GM23338 (cell line): ENCODE results near the gene ZNF385C. TPM values are rescaled to one million over a fixed set of nuclear protein-coding genes. Genes with fewer than 3 reads are reported as not detected.

Experiments
- ATAC-seq: fragments of 200-7000 bp; cut with Tn5 transposase; 3 replicates; pipeline ENCODE4 v1.9.1; 2020
- DNase-seq: peaks from one replicate; pipeline ENCODE4 v3.0.0-alpha.2; 2015; ENCODE audit warnings: low spot score
- H2AFZ ChIP-seq: fragments of 200-600 bp; sonication (generic); 2 replicates; pipeline ENCODE4 v1.8.0; 2016; ENCODE audit warnings: antibody characterized with exemption, mild to moderate bottlenecking, moderate library complexity
- H3F3A ChIP-seq: fragments of 200-600 bp; sonication (generic); replicated peaks from 2 replicates; pipeline ENCODE4 v1.8.0; 2017; ENCODE audit warnings: antibody characterized with exemption, mixed run types, low read depth
- H3K27ac ChIP-seq: fragments of 200-600 bp; sonication (generic); 2 replicates; pipeline ENCODE4 v1.6.1; 2016; ENCODE audit warnings: low read depth
- H3K27me3 ChIP-seq: fragments of 200-600 bp; sonication (generic); 2 replicates; pipeline ENCODE4 v1.8.0; 2016; ENCODE audit warnings: mild to moderate bottlenecking, mixed run types, moderate library complexity; ENCODE audit not compliant: insufficient read depth
- H3K36me3 ChIP-seq: fragments of 200-600 bp; sonication (generic); 2 replicates; pipeline ENCODE4 v1.8.0; 2016; ENCODE audit warnings: mild to moderate bottlenecking; ENCODE audit not compliant: insufficient read depth
- H3K4me1 ChIP-seq: fragments of 200-600 bp; sonication (generic); 2 replicates; pipeline ENCODE4 v1.8.0; 2016; ENCODE audit warnings: mild to moderate bottlenecking, moderate library complexity; ENCODE audit not compliant: insufficient read depth
- H3K4me2 ChIP-seq: fragments of 200-600 bp; sonication (generic); 2 replicates; pipeline ENCODE4 v1.7.1; 2017; ENCODE audit warnings: mixed run types
- H3K4me3 ChIP-seq: fragments of 200-600 bp; sonication (generic); 2 replicates; pipeline ENCODE4 v1.6.1; 2016; ENCODE audit warnings: mixed run types
- H3K79me2 ChIP-seq: fragments of 200-600 bp; sonication (generic); replicated peaks from 2 replicates; pipeline ENCODE4 v1.8.0; 2017; ENCODE audit warnings: mild to moderate bottlenecking; ENCODE audit not compliant: insufficient read depth
- H3K9me2 ChIP-seq: fragments of 200-600 bp; sonication (generic); 2 replicates; pipeline ENCODE4 v1.8.0; 2017; ENCODE audit not compliant: insufficient read depth
- H4K20me1 ChIP-seq: fragments of 200-600 bp; sonication (generic); replicated peaks from 2 replicates; pipeline ENCODE4 v1.8.0; 2017; ENCODE audit warnings: mild to moderate bottlenecking; ENCODE audit not compliant: insufficient read depth
- H3K27ac Mint-ChIP-seq: 2 replicates; pipeline ENCODE4 v1.8.0; 2020; ENCODE audit warnings: inconsistent platforms, mild to moderate bottlenecking, moderate library complexity, mixed read lengths
- H3K27me3 Mint-ChIP-seq: 3 replicates; pipeline ENCODE4 v1.8.0; 2022; ENCODE audit warnings: low read depth, mild to moderate bottlenecking, moderate library complexity, mixed read lengths, inconsistent platforms; ENCODE audit not compliant: insufficient read depth, poor library complexity
- H3K36me3 Mint-ChIP-seq: 3 replicates; pipeline ENCODE4 v1.8.0; 2021; ENCODE audit warnings: low read depth, mild to moderate bottlenecking, inconsistent platforms, moderate library complexity, mixed read lengths
- H3K4me1 Mint-ChIP-seq: 3 replicates; pipeline ENCODE4 v1.8.0; 2020; ENCODE audit warnings: mild to moderate bottlenecking, inconsistent platforms, mixed read lengths
- H3K4me3 Mint-ChIP-seq: 3 replicates; pipeline ENCODE4 v1.8.0; 2021; ENCODE audit warnings: moderate library complexity, mild to moderate bottlenecking, inconsistent platforms, mixed read lengths
- H3K9me3 Mint-ChIP-seq: 3 replicates; pipeline ENCODE4 v1.8.0; 2020; ENCODE audit warnings: moderate library complexity, mild to moderate bottlenecking, inconsistent platforms, mixed read lengths
- CREB1 ChIP-seq: fragments of 250-450 bp; sonication (Bioruptor Pico); IDR thresholded peaks from 2 replicates; pipeline ENCODE4 v1.5.0; 2020; ENCODE audit warnings: low read depth, mild to moderate bottlenecking, moderate library complexity
- EZH2 ChIP-seq: fragments of 200-600 bp; sonication (generic); IDR thresholded peaks from one replicate; pipeline ENCODE4 v1.8.0; 2017; ENCODE audit warnings: antibody characterized with exemption, mild to moderate bottlenecking, low read depth; ENCODE audit not compliant: unreplicated experiment
- EZH2phosphoT487 ChIP-seq: fragments of 200-600 bp; sonication (generic); IDR thresholded peaks from one replicate; pipeline ENCODE4 v1.8.1; 2018; ENCODE audit warnings: antibody characterized with exemption; ENCODE audit not compliant: unreplicated experiment
- JUNB ChIP-seq: IDR thresholded peaks from one replicate; pipeline ENCODE4 v1.6.1; 2016; ENCODE audit warnings: antibody characterized with exemption; ENCODE audit not compliant: unreplicated experiment
- NANOG ChIP-seq: IDR thresholded peaks from 2 replicates; pipeline ENCODE4 v1.6.1; 2016; ENCODE audit warnings: antibody characterized with exemption, borderline replicate concordance
- POLR2AphosphoS5 ChIP-seq: IDR thresholded peaks from 2 replicates; pipeline ENCODE4 v1.6.1; 2016; ENCODE audit warnings: antibody characterized with exemption, low read depth
- STAT1 ChIP-seq: IDR thresholded peaks from one replicate; pipeline ENCODE4 v1.6.1; 2016; ENCODE audit warnings: antibody characterized with exemption; ENCODE audit not compliant: unreplicated experiment
- ZNF331 ChIP-seq: fragments of 250-450 bp; sonication (Bioruptor Pico); IDR thresholded peaks from 2 replicates; pipeline ENCODE4 v1.5.0; 2020; ENCODE audit warnings: low read depth, mild to moderate bottlenecking, moderate library complexity
- polyA plus RNA-seq: library from polyadenylated mRNA; unstranded; fragments of >200 nt; fragmentation: Nextera tagmentation; extraction: Ambion mirVana; gene quantifications from 2 replicates; pipeline ENCODE4 v1.2.1, GENCODE V29; 2016
- total RNA-seq: library from RNA; depleted of rRNA; stranded (reverse); fragments of >200 nt; shearing (Covaris generic); gene quantifications from 2 replicates; pipeline ENCODE4 v1.2.3, GENCODE V29; 2014
- TF ChIP-seq, protein P1 (sequence below): IDR thresholded peaks from 2 replicates; pipeline ENCODE4 v1.6.1; 2016; ENCODE audit warnings: antibody characterized with exemption
- TF ChIP-seq, protein P2 (sequence below): fragments of 250-450 bp; sonication (Bioruptor Pico); IDR thresholded peaks from 2 replicates; pipeline ENCODE4 v1.5.0; 2020; ENCODE audit warnings: mild to moderate bottlenecking, moderate library complexity
- TF ChIP-seq, protein P3 (sequence below): IDR thresholded peaks from one replicate; pipeline ENCODE4 v1.6.1; 2018; ENCODE audit warnings: antibody characterized with exemption; ENCODE audit not compliant: unreplicated experiment

ZNF385C gene
- total and polyA plus RNA-seq, 2 experiments from 2014 or later: 1.9 to 3.1 TPM

DNA sequence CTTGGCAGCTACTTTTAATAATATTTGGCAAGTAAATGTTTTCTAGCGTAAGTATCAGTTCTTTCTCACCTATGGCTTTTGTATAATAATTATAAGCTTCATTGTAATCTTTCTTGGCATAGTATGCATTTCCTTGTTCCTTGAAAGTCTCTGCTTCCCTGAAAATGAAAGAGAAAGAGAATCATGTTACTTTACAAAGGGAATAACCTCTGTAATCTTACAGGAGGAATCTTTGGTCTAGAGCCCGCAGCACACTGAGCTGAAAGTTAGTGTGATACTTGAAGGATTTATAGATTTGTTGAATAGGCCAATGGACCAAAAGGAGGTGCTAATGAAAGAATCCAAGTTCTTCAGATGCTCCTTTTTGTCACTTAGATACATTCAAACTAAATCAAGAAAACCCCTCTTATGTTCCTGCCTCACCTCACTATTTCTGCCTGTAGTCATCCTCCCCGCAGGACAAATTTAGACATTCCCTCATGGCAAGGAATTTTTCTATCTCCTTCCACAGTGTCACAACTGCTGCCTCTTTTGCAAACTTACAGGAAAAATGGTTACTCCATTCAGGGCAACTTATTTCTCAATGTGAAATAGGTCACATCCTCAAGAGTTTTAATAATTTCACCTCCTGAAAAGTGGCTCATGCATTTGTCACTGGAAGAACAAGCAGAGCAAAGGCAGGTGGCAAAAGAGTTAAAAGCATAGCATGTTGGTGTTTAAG is 97.7 kb downstream of the ZNF385C start (continued):
- TF ChIP-seq, protein P1, sequence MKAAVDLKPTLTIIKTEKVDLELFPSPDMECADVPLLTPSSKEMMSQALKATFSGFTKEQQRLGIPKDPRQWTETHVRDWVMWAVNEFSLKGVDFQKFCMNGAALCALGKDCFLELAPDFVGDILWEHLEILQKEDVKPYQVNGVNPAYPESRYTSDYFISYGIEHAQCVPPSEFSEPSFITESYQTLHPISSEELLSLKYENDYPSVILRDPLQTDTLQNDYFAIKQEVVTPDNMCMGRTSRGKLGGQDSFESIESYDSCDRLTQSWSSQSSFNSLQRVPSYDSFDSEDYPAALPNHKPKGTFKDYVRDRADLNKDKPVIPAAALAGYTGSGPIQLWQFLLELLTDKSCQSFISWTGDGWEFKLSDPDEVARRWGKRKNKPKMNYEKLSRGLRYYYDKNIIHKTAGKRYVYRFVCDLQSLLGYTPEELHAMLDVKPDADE: no peak
- TF ChIP-seq, protein P2, sequence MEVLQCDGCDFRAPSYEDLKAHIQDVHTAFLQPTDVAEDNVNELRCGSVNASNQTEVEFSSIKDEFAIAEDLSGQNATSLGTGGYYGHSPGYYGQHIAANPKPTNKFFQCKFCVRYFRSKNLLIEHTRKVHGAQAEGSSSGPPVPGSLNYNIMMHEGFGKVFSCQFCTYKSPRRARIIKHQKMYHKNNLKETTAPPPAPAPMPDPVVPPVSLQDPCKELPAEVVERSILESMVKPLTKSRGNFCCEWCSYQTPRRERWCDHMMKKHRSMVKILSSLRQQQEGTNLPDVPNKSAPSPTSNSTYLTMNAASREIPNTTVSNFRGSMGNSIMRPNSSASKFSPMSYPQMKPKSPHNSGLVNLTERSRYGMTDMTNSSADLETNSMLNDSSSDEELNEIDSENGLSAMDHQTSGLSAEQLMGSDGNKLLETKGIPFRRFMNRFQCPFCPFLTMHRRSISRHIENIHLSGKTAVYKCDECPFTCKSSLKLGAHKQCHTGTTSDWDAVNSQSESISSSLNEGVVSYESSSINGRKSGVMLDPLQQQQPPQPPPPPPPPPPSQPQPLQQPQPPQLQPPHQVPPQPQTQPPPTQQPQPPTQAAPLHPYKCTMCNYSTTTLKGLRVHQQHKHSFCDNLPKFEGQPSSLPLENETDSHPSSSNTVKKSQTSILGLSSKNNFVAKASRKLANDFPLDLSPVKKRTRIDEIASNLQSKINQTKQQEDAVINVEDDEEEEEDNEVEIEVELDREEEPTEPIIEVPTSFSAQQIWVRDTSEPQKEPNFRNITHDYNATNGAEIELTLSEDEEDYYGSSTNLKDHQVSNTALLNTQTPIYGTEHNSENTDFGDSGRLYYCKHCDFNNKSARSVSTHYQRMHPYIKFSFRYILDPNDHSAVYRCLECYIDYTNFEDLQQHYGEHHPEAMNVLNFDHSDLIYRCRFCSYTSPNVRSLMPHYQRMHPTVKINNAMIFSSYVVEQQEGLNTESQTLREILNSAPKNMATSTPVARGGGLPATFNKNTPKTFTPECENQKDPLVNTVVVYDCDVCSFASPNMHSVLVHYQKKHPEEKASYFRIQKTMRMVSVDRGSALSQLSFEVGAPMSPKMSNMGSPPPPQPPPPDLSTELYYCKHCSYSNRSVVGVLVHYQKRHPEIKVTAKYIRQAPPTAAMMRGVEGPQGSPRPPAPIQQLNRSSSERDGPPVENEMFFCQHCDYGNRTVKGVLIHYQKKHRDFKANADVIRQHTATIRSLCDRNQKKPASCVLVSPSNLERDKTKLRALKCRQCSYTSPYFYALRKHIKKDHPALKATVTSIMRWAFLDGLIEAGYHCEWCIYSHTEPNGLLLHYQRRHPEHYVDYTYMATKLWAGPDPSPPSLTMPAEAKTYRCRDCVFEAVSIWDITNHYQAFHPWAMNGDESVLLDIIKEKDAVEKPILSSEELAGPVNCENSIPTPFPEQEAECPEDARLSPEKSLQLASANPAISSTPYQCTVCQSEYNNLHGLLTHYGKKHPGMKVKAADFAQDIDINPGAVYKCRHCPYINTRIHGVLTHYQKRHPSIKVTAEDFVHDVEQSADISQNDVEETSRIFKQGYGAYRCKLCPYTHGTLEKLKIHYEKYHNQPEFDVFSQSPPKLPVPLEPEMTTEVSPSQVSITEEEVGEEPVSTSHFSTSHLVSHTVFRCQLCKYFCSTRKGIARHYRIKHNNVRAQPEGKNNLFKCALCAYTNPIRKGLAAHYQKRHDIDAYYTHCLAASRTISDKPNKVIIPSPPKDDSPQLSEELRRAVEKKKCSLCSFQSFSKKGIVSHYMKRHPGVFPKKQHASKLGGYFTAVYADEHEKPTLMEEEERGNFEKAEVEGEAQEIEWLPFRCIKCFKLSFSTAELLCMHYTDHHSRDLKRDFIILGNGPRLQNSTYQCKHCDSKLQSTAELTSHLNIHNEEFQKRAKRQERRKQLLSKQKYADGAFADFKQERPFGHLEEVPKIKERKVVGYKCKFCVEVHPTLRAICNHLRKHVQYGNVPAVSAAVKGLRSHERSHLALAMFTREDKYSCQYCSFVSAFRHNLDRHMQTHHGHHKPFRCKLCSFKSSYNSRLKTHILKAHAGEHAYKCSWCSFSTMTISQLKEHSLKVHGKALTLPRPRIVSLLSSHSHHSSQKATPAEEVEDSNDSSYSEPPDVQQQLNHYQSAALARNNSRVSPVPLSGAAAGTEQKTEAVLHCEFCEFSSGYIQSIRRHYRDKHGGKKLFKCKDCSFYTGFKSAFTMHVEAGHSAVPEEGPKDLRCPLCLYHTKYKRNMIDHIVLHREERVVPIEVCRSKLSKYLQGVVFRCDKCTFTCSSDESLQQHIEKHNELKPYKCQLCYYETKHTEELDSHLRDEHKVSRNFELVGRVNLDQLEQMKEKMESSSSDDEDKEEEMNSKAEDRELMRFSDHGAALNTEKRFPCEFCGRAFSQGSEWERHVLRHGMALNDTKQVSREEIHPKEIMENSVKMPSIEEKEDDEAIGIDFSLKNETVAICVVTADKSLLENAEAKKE (CRISPR knock-in tag): no peak
- no peak for TF ChIP-seq EZH2
- TF ChIP-seq JUNB: no peak
- no peak for TF ChIP-seq CREB1 (CRISPR knock-in tag)
- TF ChIP-seq POLR2AphosphoS5: no peak
- TF ChIP-seq EZH2phosphoT487: no peak
- TF ChIP-seq STAT1: no peak

DNA sequence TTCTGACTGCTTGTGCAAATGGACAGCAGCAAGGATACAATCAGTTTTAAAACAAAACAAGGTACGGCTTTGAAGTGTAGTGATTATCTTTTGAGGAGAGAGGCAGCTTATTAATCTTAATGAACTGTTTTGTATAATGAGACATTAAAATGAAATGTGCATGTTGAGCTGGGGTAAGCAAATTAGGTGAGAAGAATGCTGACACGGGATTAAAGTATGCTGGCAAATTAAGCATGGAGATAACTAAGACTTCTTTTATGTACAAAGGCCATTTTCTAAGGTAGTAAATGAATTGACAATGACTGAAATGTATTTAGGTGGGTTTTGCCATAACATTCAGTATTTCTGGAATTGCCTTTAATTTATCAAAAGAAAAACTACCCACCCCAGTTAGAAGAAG is 99.8 kb downstream of the ZNF385C start:
- Mint-ChIP-seq H3K27ac (no peak overlapping the region), H3K36me3 (peaks cover 87% of the 10 kb centered on the region), H3K4me3 (no peak overlapping the region), H3K4me1 (no peaks in the 10 kb centered on the region), H3K27me3 (no peaks in the 10 kb centered on the region), H3K9me3 (no peaks in the 10 kb centered on the region)
- H4K20me1 ChIP-seq: peaks cover 44% of the 10 kb centered on the region
- H3K9me2 ChIP-seq: no peaks in the 10 kb centered on the region
- H3K4me2 ChIP-seq: no peak overlapping the region
- H3K27ac ChIP-seq: no peak overlapping the region
- ATAC-seq: no peak
- peaks cover 41% of the 10 kb centered on the region for H3K79me2 ChIP-seq
- H3F3A ChIP-seq: peaks cover 28% of the 10 kb centered on the region
- H2AFZ ChIP-seq: no peak overlapping the region
- peaks cover 70% of the 10 kb centered on the region for H3K36me3 ChIP-seq
- no peaks in the 10 kb centered on the region for H3K4me1 ChIP-seq
- H3K4me3 ChIP-seq: no peak overlapping the region
- DNase-seq: no peak
- H3K27me3 ChIP-seq: no peaks in the 10 kb centered on the region
- TF ChIP-seq, protein P1: no peak
- TF ChIP-seq NANOG (no peak), POLR2AphosphoS5 (no peak), ZNF331 (no peak)
- TF ChIP-seq, protein P3, sequence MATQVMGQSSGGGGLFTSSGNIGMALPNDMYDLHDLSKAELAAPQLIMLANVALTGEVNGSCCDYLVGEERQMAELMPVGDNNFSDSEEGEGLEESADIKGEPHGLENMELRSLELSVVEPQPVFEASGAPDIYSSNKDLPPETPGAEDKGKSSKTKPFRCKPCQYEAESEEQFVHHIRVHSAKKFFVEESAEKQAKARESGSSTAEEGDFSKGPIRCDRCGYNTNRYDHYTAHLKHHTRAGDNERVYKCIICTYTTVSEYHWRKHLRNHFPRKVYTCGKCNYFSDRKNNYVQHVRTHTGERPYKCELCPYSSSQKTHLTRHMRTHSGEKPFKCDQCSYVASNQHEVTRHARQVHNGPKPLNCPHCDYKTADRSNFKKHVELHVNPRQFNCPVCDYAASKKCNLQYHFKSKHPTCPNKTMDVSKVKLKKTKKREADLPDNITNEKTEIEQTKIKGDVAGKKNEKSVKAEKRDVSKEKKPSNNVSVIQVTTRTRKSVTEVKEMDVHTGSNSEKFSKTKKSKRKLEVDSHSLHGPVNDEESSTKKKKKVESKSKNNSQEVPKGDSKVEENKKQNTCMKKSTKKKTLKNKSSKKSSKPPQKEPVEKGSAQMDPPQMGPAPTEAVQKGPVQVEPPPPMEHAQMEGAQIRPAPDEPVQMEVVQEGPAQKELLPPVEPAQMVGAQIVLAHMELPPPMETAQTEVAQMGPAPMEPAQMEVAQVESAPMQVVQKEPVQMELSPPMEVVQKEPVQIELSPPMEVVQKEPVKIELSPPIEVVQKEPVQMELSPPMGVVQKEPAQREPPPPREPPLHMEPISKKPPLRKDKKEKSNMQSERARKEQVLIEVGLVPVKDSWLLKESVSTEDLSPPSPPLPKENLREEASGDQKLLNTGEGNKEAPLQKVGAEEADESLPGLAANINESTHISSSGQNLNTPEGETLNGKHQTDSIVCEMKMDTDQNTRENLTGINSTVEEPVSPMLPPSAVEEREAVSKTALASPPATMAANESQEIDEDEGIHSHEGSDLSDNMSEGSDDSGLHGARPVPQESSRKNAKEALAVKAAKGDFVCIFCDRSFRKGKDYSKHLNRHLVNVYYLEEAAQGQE: no peak
